ENCODE data around the gene MS4A18.
"Not testable (repeated sequence)": the region's sequence is repeated elsewhere in the genome, so short reads cannot be mapped to it uniquely, and the experiment has no call there.

Gene MS4A18

DNA sequence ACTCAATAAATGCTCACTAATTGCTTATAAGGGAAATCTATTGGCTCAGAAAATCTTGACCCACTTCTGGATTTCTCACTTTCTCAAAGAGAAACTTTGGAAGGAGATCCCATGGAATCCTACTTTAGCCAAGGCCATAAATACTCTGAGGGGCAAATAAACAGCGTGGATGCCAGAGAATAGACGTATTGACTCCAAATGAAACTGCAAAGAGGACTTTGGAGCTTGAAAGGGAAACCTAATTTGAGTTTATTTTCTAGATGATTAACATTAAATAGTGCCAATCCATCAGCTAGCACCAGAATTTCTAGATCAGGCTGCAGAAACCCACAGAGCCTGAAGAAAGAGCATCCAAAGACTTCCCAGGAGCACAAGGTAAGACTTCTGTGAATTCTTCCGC is at the start of gene MS4A18:
Gene MS4A18, plus strand, starts transcription at position 301 of the 400 bp plus-strand sequence.
- DNase-seq, result no peak

- DNase-seq, result not testable (repeated sequence)
Observed at GRCh38 chr11:60678231-60678630, 46.3 kb upstream of the MS4A18 start.

DNA sequence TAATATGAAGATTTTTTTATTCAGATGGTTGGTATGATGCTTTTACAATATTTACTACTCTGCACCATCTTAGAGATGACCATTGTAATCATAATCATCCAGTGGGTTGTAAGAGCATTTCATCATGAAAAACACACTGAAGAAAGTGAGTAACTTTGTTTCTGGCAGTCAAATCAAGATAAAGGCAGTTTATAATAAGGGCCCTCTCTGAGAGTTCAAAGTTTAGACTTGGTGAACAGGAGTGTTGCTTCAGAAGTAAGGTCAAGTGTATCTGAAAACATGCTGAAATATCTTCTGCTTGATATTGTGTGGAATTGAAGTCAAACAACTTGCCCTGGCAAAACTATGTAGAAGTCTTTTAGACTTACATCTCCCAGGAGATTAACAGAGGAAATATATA is 44.6 kb upstream of the MS4A18 start:
- no peak for DNase-seq

DNA sequence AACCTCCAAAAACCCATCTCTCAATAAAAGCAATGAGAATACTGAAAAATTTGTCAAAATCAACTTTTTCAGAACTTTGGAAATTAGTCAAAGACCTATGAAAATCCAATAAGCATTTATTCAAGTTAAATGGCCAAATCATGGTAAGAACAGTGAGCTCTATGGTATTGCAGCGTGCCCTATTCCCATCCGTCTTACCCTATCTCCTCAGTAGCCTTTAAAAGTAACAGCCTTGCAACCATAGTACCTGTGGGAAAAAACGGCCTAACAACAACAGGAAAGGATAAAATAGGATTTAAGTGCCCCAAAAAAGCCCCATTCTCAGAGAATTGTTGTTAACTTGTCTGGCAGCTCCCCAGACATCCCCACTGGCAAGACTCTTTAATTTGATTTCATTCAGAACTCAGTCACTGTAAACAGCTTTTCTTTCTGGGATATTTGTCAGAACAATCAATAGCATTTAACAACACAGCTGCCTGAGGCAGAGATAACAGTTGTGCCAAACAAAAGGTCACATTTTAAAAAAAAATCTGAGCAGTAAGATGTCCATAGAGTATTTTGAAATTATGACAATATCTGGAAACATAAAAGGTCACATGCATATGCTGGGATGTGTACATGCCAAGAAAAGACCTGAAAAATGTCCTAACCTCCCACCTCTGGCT is 43.9 kb upstream of the MS4A18 start:
- no peak for DNase-seq

GRCh38 chr11:60684541-60684848 is 40.0 kb upstream of the MS4A18 start:
- DNase-seq, result not testable (repeated sequence)

DNA sequence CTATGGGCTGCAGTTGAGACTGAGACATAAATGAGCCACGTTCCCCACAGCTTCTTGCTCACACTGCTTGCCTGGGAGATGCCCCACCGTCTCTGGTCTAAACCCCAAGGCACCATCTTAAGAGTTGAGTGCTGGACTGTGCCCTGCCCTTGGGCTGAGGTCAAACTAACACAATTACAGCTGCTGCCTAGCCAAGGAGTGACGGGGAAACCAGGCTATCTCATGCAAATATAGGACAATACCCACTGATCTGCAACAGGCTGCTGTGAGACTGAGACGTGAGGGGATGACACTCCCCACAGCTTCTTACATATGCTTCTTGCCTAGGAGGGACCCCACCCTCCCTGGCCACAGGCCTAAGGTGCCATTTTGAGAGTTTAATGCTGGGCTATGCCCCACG is 32.9 kb upstream of the MS4A18 start:
- DNase-seq, result no peak

DNA sequence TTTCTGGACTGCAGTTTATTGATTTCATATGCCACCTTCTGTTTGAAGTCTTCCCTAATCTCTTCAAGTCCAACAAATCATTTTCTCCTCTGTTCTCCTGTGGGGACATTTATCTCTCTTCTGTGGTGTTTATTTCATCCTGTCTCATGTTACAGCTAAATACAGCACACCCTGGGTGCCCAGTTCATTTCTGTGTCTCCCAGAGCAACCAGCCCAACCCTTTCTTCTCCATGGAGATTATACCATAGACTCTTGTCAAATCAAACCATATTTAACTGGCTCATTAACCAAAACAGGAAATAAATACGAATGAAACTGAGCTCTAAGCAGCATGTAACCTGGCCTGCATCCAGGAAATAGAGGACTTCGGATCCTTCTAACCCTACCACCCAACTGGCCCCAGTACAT is 25.2 kb upstream of the MS4A18 start, which contains the start of gene MS4A8:
Gene MS4A8, plus strand, starts transcription at position 329 of the 408 bp plus-strand sequence. CDS start 1,249 bp downstream, outside the sequence.
- DNase-seq, result no peak

DNA sequence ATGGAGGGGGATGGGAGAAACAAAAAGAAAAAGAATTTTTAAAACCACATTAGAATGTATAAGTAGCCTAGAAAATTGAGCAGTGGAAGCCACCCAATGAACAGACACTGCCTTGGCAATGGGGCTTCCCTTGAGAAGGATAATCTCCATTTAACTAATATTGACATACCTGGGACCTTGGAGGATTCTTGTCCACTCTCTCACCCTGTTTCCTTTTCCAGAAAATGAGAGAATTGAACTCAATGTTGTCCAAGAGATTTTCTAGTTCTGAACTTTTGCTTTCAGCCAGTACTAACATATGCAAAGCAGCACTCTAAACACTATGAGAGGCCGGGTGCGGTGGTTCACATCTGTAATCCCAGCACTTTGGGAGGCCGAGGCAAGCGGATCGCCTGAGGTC is 24.6 kb upstream of the MS4A18 start:
- no peak for DNase-seq

DNA sequence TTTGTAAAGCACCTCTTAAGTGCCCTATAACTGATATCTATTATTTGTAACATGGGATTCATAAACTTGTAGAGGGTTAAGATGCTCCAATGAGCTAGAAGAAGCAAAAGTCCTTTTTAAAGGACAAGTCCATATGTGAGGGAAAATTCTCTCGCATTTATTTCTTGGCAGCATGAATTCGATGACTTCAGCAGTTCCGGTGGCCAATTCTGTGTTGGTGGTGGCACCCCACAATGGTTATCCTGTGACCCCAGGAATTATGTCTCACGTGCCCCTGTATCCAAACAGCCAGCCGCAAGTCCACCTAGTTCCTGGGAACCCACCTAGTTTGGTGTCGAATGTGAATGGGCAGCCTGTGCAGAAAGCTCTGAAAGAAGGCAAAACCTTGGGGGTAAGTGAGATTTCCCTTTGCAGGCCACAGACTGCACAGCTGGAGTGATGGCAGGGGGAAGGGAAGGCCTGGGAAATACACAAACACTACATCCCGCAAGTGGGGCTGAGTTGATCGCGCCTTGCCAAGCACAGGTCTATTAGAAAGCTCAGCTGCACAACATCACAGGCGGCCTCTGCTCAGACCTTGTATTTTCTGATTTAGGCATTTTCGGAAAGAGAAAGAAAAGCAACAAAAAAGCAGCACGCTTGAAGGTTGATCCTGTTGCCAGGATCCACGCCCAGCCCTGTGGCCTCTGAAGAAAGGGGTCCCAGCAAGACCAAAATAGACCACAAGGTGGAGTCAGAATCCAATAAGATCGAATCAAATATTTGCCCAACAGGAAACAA is 23.6 kb upstream of the MS4A18 start:
- DNase-seq, result peak; percentile 60

GRCh38 chr11:60701469-60701818 is 23.1 kb upstream of the MS4A18 start:
- DNase-seq, result no peak

- no peak for DNase-seq
Observed at GRCh38 chr11:60703374-60703773, 21.1 kb upstream of the MS4A18 start.

DNA sequence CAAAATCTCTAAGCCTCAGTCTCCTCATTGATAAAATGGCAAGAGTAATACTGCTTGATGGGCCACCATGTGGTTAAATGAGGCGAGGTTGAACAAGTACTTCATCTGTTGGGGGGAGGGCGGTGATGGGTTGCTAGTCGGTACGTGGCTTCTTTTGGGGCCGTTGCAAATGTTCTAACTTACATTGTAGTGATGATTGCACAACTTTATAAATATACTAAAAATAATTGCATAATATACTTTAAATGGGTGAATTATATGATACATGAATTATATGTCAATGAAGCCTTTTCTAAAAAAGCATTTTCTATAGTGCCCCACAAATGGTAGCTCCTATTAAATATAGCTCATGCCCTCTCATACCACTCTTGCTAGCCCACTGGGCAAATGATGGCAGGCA is 18.6 kb upstream of the MS4A18 start:
- DNase-seq, result no peak

DNA sequence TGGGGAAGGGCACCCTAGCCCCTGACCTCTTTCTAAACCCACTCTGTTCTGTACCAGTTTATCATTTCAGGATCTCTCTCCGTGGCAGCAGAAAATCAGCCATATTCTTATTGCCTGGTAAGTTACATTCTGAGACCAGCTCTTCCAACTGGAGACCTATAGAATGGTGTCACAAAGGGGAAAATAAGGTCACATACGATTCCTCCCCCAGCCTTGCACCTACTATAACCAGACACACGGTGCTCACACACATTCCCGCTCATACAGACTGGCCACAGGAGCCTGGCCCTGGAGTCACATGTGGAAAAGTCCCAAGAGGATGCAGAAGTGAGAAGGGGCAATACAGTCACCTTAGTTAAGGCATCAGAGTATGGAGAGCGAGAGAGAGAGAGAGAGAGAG is 17.6 kb upstream of the MS4A18 start:
- DNase-seq, result no peak

DNA sequence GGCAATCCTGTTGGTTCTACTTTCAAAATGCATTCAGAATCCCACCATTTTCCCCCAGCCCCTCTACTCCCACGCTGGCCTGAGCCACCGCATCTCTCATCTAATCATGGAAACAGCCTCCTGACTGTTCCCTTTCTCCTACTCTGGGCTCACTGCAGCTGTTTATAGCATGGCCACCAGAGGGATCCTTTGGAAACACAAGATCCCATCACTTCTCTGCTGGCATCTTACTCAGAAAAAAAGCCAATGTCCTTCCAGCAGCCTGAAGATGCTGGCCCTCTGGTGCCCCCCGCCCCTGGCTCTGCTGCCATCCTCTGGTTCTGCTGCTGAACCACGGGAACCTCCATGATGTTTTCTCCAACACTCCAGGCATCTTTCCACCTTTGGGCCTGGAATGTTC is 14.0 kb upstream of the MS4A18 start:
- no peak for DNase-seq

DNA sequence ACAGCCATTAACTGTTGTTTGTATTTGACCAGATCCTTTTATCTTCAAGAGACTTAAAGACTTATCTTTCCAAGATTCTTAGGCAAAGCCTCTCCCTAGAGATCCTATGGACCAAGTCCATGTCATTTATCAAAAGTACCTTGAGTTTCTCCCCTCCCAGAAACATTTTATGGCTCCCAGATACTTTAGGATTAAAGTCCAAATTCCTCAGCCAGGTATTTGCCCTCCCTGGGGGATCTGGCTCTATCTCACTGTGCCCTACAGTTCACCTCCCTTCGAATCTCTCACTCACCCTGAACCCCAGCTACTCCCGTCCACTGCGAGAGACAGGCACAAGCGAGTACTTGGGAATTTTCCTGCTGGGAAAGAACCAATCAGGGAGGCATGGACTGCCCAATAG is 13.2 kb upstream of the MS4A18 start:
- DNase-seq, result no peak

GRCh38 chr11:60713423-60713822 is 11.1 kb upstream of the MS4A18 start:
- DNase-seq, result not testable (repeated sequence)

DNA sequence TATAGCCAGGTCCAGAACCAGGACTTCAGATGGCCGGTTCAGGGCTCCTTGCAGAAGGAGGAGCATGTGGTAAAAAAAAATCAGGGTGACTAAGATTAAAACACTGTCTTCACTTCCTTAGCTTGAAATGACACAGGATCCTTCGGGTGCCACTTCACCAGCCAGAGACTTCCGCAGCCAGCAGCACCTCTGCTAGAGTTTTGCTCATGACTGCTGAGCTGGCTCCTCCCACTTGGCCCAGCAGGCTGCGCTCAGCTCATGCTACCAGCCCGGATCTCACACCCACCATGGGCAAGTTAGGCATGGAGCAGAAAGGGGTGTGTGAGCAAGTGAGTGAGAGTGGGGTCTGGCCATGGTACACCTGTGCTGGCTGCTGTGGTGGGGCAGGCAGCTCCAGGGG is 6.6 kb upstream of the MS4A18 start:
- no peak for DNase-seq

DNA sequence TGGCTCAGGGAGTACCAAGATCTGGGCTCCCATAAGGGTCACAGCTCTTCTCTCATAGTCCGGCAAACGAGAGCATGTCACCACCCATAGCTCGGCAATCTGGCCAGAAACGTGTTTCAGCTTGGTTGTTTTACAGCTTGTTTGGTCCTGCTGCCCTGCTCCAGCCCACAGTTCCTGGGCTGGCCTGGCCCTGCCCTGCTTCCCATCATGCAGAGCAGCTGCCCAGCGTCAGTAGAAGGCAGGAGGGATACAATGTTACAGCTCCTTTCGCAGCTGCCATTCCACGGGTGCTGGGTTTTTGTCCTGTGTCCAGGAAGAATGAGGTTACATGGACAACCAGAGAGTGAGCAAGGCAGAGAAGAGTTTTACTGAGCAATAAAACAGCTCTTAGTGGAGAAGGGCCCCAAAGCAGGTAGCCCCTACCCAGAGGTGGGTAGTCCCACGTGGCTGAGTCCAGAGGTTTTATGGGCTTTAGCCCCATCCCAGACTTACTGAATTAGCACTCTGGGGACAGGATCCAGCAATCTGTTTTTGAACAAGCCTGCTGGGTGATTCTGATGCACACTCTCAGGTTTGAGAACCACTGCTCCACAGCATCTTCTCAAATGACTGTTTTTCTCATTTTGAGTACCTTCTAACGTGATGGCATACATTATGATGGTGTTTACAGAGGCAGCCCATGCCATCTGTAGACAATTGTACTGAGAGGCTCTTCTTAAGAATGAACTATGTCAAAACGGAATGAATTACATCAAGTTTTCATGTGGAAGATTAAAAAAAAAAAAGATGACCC is 5.8 kb upstream of the MS4A18 start:
- no peak for DNase-seq

DNA sequence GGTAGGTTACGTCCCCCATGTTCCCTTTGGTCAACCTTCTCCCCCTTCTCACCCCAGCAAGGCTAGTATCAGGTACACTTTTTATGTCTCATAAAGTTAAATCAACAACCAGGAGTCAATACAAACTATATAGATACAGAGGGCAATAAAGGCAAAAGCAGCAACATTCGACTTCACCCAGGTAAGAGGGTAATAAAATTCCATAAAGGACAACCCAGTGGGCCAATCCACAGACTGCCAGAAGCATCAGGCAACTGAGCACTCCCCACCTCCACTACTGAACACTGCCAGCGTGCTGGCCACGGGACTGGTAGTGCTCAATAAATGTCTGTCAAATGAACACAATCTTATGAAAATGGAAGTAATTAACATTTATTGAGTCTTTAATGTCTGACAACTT is 5.1 kb upstream of the MS4A18 start:
- no peak for DNase-seq

- DNase-seq, result no peak
Observed at GRCh38 chr11:60720460-60720859, 4.1 kb upstream of the MS4A18 start.

DNA sequence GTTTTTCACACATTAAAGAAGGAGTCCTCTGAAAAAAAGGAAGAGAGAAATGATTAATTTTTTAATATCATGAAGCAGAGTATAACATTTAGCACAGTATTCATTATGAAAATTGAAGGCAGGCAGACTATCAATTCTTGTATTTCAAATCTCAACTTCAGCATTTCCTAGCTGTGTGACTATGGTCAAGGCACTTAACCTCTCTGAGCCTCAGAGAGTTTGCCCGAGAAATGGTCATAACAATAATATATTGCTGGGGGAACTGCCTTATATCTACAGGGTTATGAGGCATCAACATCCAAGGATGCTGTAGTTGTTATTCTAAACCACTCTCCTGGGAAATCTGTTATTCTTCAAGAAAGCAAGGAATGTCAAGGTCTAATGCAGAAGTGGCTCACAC is 1.1 kb downstream of the MS4A18 start:
- DNase-seq, result no peak

DNA sequence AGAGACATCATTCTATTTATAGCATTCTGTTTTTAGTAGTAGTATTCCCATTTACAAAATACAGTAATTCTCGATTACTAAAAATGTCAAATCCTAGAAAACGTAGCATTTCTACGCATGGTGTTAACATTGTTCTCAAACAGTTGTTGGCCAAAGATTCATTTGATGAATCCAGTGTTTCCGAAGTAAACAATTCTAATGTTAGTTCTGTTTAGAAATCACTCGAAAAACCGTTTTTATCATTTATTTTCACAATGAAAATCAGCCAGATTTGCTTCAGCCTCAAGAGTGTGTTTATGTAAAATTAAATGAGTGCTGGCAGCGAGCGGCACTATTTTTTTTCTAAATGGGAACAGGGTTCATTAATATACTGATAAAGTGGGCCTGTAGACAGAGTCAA is 7.1 kb downstream of the MS4A18 start:
- DNase-seq, result no peak

DNA sequence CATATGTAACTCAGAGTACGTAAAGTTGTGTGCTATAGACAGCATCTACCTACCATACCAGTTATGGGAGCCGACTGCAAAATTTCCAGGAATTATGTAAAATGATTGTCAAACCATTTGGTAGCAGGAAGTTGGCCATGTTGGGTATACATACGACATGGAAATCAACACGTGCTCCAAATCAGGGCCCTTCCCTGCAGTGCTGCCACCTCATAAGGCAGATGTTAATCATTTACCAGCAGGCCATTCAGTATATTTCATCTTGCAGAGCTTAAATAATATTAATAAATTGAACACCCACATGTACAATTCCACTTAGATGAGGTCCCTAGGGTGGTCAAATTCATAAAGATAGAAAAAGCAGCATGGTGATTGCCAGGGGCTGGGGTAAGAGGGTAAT is 9.8 kb downstream of the MS4A18 start:
- no peak for DNase-seq

DNA sequence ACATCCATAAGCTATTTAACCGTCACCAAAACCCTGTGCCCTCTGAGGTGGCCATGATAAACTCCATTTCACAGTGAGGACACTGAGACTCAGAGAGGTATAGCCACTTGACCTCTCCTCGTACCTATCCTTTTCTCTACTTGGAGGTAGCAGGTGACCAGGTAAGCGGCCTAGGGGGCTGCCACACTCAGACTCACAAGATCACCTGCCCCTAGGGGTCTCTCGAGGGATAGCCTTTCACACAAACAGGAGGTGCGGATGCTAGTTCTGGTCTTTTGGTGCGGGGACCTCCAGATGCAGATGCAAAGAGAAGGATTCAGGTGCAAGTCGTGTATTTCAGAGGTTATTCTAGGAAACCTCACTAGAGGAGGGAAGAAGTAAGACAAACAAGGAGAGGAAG is 14.6 kb downstream of the MS4A18 start:
- DNase-seq, result no peak
